Fibroblast of upper back skin (primary cell): Measurements from ENCODE around the gene MBNL2.

ENCODE experiments used
- DNase-seq: peaks from one replicate; pipeline ENCODE4 v3.0.0-alpha.2; 2013

MBNL2 gene

DNA sequence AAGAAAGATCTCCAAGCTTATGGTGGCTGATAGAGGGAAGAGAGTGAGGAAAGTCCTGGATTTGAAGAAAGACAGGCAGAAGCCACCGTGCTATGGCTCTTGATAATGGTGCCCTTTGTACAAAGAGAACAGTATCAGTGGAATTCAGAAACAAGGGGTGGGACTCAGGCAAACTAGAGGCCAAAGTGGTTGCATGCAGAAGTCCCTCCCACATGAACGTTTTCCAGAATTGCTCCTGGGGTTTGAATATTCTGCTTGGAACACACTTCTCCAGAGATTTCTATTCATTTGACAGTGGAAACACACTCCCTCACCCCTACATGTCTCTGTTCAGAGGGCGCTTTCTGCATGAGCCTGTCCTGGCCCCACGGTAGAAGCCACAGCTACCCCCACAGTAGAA, 10.1 kb upstream of the MBNL2 start:
- no peak for DNase-seq

DNA sequence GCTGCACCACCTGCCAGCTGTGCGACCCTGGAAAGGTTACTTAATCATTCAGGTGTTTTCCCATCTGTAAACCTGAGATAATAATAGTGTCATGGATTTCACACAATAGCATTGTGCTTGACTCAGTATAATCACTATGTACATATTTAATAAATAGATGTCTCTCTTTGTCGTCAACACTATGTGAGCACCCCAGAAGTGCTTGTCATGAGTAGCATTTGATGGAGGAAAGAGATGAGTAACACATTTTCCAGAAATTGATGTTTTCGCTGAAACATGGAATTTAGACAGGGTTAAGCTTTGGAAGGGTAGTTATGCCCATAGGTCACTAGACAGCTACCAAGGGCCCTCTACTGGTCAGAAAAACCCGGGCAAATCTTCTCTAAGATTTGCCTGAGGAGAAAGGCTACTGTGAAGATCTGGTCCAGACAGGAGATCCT, 9.5 kb upstream of the MBNL2 start:
- peak; percentile 46 for DNase-seq

DNA sequence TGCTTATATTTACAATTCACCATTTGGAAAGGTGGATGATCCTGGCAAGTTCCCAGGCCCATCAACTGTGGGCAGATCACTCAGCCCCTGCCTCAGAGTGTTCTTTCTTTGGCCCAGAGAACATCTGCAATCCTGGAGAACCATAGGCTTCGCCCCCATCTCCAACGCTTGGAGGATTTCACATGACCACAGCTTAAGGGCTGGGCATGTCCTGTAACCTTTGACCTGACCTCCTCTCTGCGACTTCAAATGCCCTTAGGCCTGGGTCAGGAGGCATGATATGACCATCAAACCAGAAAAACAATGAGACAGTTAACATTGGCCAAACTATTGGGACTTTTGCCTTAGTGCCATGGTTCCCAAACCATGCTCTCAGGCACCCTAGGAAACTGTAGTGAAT, 7.2 kb upstream of the MBNL2 start:
- no peak for DNase-seq

DNA sequence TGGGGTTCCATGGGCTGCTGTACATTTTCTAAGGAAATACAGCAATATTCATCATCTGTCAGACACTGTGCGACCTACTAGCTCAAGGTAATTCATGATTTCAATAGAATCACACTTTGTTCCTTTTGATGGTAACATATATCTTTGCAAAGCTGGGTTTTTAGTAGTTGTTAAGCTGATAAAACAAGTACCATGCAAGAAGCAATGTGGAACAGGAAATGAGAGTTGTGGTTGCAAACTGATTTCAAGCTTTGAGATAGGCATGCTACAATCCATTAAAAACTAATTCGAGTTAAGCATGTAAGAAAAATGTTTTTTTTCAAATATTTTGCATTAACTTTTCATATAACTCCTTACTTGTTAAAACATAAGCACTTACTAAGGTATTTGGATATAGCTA, 6.8 kb upstream of the MBNL2 start:
- no peak for DNase-seq

- no peak for DNase-seq
Measured at GRCh38 chr13:97219226-97219625, 2.9 kb upstream of the MBNL2 start.

- no peak for DNase-seq
Measured at GRCh38 chr13:97220151-97220900, 1.8 kb upstream of the MBNL2 start.

DNA sequence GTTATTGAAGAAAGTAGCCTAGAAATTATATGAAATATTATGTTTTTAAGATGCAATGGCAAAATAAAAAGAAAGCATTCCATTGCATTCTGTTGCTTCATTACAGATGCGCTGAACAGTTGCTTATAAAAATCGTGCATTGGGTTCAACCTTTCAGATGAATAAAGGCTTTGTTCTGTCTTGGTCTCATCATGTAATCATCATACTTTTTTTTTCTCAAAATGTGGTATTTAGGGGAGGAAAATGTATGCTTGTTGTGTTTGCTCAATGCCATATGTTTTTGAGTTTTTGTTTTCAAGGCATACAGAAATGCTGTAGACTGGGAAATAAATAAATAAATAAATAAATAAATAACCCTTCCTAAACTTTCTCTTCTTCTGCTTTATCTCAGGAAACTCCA, 1.1 kb upstream of the MBNL2 start:
- no peak for DNase-seq

DNA sequence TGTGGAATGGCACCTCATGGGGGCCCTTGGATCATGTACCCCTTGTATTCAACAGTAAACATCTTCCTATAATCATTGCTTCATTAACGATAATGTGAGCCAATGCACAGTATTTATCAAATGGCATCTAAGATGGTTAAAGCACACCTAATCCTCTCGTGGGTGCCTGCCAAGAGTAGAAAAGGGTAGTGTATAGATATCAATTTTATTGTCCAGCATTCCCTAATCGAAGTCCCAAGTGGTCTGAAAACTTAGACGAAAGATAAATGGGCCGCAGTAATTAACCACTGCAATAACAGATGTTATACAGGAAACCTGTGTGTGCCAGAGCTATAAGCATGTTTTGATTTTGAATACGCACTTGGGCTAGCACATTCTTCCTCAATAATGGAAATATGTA, 667 bp upstream of the MBNL2 start:
- DNase-seq, result no peak

DNA sequence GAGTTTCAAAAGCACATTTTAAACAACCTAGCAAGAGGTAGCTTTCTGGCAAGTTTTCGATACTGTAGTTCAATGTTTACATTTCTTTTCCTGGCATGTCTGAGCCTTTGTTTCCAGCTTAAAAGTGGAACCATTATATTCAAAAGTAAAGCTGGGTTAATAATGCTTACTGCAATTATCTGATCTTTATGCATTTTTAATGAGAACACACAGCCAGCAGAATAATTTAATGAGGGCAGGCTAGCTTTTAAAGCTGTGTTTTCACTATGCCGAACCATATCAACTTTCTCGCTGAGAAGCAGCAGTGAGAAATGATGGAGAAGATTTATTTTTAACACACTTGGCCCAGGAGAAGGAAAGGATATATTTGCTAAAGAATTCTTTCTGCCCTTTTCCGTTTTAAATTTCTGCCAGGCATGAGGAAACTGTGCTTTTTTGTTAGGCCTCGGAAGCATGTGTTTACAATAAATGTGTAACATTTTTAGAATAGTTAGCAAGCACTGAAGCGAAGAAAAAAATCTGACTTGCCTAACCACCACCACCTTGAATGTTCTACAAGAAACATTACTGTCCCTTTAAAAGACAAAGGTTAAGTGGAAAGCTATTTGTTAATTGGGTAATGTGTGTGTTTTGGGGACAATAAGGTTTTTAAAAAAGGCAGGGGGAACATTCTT, 1.0 kb downstream of the MBNL2 start:
- DNase-seq, result peak; percentile 60

DNA sequence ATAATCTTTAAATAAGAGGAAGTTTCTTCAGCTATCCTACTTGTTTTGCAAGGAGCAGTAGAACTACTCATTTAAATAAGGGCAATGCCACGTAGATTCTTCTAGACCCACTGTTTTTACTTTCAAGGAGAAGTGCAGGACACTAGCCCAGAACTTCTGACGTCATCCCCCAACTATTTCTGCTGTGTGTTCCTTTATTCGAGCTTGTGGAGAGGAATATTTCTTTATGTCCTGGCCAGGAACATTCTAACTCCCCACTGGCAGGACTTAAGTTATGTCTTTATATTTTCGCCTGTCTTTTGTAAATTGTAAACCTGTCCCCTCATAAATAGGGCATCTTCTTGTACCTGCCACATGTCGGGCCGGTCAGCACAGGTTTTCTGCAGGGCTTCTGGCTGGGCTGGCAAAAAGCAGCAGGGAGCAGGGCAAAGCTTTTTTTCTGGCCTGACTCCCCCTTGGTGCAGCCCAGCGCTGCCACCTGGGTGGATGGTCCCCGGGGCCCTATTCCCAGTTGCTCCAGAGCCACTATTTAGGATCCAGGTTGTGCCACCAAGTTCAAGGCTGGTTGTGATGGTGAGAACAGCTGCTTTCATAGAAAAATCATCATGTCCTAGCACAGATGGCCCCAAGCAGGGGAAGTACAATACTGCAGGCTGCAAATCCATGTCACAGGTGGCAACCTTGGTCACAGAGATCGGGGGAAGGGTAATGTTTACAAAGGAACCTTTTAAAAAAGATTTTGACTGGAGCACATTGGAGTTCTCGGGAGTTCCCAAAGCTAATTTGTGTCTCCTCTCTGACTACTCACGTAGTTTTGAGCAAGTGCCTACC, 1.8 kb downstream of the MBNL2 start:
- peak; percentile 95 for DNase-seq

GRCh38 chr13:97224544-97225300, 2.6 kb downstream of the MBNL2 start:
- peak; percentile 18 for DNase-seq

GRCh38 chr13:97225533-97225932, 3.4 kb downstream of the MBNL2 start:
- DNase-seq, result no peak

DNA sequence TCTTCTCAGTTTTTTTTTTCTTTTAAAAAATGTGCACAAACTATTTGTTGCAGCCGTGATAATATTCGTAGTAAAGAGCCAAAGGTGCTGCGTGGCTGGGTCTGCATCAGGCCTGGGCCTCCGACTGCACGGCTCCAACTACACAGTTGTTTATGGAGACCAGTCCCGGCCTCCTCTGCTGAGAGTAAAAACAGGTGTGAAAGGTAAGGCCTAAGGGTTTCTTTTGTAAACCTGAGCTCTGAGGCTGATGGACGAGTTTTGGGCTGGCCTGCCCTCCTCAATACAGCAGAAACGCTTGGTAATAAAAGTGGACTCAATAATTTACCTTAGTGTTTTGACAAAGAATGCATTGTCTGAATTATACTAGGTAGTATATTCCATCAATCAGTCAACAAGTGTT, 3.9 kb downstream of the MBNL2 start:
- no peak for DNase-seq

- DNase-seq, result no peak
Measured at GRCh38 chr13:97226788-97227627, 4.9 kb downstream of the MBNL2 start.

DNA sequence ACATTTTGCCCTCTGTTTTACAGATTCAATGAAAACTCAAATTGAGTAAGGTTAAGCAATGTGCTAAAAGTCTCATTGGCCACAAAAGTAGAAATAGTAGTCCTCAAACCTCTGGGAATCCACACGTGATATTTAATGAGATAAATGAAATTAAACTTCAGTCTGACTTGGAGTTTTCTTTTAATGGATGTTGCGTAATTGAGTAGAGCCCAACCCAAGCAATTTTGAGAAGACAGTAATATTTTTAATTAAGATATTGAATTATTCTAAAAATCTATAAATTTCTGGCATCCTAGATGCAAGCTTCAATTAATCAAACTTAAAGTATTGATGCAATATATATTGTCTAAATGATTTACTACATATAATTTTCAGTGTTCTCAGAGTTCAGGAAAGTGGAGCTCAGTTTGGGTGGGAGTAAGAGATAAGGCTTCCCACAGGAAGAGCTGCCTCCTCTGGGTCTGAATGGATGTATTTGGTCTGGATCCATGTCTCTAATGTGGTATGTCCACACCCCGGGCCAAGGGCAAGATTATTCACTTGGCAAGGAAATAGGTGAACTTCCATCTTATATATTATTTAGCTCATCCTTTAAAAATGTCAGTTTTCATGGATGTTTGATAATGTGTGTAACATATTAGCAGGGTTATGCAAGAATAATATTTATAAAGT, 6.9 kb downstream of the MBNL2 start:
- DNase-seq, result peak; percentile 60

DNA sequence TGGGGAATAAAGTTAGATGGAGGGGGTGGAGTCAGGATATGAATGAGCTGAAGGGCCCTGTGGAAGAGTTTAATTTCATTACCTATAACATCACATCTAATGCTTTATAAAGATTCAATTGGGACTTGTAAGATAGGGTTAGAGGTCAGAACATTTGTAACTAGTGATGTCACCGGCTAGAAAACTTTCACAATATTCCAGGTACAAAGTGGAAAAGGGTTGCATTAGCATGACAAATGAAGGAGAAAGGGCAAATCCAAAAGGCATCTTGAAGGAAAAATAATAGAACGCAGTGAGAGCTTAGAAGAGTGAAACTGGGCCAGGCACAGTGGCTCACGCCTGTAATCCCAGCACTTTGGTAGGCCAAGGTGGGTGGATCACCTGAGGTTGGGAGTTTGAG, 7.6 kb downstream of the MBNL2 start:
- no peak for DNase-seq

DNA sequence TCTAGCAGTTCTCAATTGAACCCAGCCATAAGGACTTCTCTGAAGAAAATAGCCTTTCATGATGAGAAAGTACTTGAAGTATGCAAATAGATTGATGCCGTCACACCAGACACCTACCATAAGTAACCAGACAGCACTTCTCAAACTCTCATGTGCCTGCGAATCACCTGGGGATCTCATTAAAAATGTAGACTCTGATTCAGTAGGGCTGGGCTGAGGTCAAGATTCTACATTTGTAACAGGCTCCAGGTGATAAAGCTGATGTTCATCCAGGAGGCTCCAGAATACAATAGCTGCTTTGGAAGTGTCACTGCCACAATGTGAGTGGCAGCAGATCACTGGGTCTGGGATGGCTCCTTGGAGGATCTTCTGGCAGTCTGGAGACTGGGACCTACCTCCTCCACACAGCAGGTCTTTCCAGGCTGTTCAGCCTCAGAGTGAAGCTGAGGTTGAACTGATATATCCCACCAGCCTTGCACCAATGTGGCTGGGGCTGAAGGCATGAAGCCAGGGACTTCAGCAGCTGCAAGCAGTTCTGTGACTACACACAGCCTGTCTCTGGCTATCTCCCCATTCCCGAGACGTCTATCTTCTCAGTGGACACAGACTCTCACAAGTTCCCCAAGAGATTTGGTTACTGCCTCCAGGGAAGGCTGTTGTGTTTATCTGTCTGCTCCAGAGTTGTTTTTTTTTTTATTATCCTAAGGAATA, 9.1 kb downstream of the MBNL2 start:
- peak; percentile 19 for DNase-seq

DNA sequence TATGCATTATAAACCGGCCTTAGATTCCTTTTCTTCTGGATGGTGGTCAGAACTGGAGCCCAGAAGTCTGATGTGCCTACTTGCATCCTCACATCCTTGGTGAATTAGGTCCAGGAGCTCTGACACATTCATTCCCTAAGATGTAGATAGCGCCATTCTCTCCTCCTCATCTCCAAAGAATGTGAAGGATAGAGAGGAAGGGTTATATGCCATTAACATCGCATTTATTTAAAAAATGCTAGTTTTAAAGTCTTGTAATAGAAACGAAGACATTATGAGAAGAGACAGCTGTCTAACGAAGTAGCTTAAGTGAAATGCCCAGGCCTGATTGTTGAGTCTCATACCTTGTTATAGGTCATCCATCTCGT, 9.7 kb downstream of the MBNL2 start:
- peak; percentile 45 for DNase-seq

DNA sequence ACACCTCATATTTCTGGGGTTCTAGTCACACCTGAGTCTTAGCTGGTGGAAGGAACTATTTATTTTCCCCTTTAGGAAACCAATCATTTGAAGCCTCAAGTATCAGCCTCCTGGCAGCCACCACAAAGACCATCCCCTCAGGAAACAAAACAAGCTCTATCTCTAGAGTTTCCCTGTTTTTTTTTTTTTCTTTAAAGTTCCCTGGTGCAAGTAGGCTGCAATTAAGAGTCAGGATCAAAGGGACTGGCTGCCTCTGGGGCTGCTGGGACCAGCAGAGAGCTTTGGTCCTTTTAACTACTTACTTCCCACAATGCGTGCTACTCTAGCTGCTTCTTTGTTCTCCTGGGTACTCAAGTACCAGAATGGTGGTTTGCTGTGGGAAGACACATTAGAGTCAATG, 11.4 kb downstream of the MBNL2 start:
- no peak for DNase-seq

- no peak for DNase-seq
Measured at GRCh38 chr13:97234236-97234635, 12.1 kb downstream of the MBNL2 start.

DNA sequence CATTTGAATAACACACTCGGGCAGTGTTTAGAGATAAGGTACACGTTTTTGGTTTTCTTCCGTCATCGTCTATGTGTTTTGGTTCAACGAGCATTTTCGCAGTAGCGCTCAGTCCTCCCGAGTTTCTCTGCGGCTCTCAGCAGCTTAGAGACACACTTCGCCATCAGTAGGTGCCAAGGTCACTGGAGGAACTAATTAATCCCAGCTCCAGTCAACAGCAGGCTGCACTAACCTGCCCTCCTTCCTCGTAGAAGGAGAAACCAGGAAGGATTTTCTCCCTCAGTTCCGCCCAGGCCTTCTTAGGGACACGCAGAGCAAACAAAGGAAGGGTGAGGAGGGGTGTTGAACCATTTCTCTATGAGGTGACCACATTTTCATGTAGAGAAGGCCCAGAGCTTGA, 12.6 kb downstream of the MBNL2 start:
- DNase-seq, result no peak
